Measurements from ENCODE around the gene DPY19L3.

DNA sequence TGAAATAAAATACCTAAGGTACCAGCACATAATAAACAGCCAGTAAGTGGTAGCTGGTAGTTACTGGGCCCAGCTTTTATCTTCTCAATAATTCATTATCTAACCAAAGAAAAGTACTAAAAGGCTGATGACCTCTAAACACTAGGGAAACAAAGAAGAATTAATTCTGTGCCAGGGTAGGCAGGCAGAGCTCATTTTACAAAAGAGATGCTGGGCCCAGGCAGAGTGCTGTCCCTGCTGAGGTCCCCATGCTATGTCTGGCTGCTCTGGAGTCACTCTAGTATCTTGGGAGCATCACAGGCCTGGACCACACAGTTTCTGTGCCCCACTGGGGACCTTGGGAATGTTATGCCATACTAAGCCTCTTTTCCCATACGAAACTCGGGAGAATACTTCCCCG, 41.9 kb upstream of the DPY19L3 start:
- TF ChIP-seq, protein P1, sequence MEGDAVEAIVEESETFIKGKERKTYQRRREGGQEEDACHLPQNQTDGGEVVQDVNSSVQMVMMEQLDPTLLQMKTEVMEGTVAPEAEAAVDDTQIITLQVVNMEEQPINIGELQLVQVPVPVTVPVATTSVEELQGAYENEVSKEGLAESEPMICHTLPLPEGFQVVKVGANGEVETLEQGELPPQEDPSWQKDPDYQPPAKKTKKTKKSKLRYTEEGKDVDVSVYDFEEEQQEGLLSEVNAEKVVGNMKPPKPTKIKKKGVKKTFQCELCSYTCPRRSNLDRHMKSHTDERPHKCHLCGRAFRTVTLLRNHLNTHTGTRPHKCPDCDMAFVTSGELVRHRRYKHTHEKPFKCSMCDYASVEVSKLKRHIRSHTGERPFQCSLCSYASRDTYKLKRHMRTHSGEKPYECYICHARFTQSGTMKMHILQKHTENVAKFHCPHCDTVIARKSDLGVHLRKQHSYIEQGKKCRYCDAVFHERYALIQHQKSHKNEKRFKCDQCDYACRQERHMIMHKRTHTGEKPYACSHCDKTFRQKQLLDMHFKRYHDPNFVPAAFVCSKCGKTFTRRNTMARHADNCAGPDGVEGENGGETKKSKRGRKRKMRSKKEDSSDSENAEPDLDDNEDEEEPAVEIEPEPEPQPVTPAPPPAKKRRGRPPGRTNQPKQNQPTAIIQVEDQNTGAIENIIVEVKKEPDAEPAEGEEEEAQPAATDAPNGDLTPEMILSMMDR (IDR thresholded peaks at IDR 0.05): no peak
- TF ChIP-seq ZFX (IDR thresholded peaks at IDR 0.05; ENCODE audit: borderline replicate concordance): no peak

Measured in 22Rv1 (cell line).